A673 (cell line): ENCODE results near the gene PAX5. TPM values are rescaled to one million over a fixed set of nuclear protein-coding genes. Genes with fewer than 3 reads are reported as not detected.

Experiments
- BruUV-seq: library from RNA; stranded (reverse); fragments of 400-500 nt; replicated peaks from 2 replicates; lab custom pipeline; 2021; lab: Mats Ljungman, UMichigan
- CTCF ChIA-PET: fragments of 300-600 bp; sonication (Branson Sonifier 250); formaldehyde crosslinking; loops from one replicate; lab custom pipeline; 2022; ENCODE audit warnings: antibody characterized with exemption; lab: Charles Lee
- POLR2A ChIA-PET: fragments of 300-600 bp; sonication (Branson Sonifier 250); formaldehyde crosslinking; loops from one replicate; lab custom pipeline; 2022; ENCODE audit warnings: antibody characterized with exemption; ENCODE audit not compliant: low non-redundant PET; lab: Charles Lee
- DNase-seq: peaks from one replicate; pipeline ENCODE4 v3.0.0-alpha.2; 2015; ENCODE audit warnings: low spot score
- H3K27ac ChIP-seq: fragments of 200-600 bp; sonication (generic); 2 replicates; pipeline ENCODE4 v1.5.1; 2016; ENCODE audit warnings: mixed run types, low read depth, mild to moderate bottlenecking, mixed read lengths, antibody characterized with exemption, low read length; ENCODE audit not compliant: poor library complexity, severe bottlenecking
- H3K27me3 ChIP-seq: fragments of 200-600 bp; sonication (generic); replicated peaks from 2 replicates; pipeline ENCODE4 v1.6.1; 2017; ENCODE audit warnings: mixed run types, low read depth, mild to moderate bottlenecking, mixed read lengths, antibody characterized with exemption, low read length; ENCODE audit not compliant: insufficient read depth, poor library complexity
- H3K36me3 ChIP-seq: fragments of 200-600 bp; sonication (generic); 2 replicates; pipeline ENCODE4 v1.6.1; 2016; ENCODE audit warnings: mixed run types, mild to moderate bottlenecking, mixed read lengths, antibody characterized with exemption, low read length; ENCODE audit not compliant: insufficient read depth, poor library complexity, severe bottlenecking
- H3K4me1 ChIP-seq: fragments of 200-600 bp; sonication (generic); 2 replicates; pipeline ENCODE4 v1.6.1; 2017; ENCODE audit warnings: mixed run types, mild to moderate bottlenecking, mixed read lengths, antibody characterized with exemption, low read length; ENCODE audit not compliant: insufficient read depth, poor library complexity, severe bottlenecking
- H3K4me3 ChIP-seq: fragments of 200-600 bp; sonication (generic); 2 replicates; pipeline ENCODE4 v1.5.1; 2016; ENCODE audit warnings: low read depth, mixed run types, mild to moderate bottlenecking, mixed read lengths, low read length; ENCODE audit not compliant: poor library complexity, severe bottlenecking
- H3K9me3 ChIP-seq: fragments of 200-600 bp; sonication (generic); 2 replicates; pipeline ENCODE4 v1.6.1; 2016; ENCODE audit warnings: mixed run types, low read depth, mild to moderate bottlenecking, mixed read lengths, antibody characterized with exemption, low read length; ENCODE audit not compliant: poor library complexity, severe bottlenecking
- EZH2 ChIP-seq: fragments of 200-600 bp; sonication (generic); IDR thresholded peaks from 2 replicates; pipeline ENCODE4 v1.6.1; 2017; ENCODE audit warnings: borderline replicate concordance, low read depth, mild to moderate bottlenecking, mixed read lengths, antibody characterized with exemption, low read length; ENCODE audit not compliant: poor library complexity, severe bottlenecking
- intact Hi-C: fragments of 100-400 bp; cut with micrococcal nuclease; formaldehyde crosslinking; loops from one replicate; pipeline ENCODE4 v1.10.0; 2022; ENCODE audit not compliant: unreplicated experiment
- total RNA-seq: library from RNA; stranded (reverse); gene quantifications from 2 replicates; pipeline ENCODE4 v1.2.3, GENCODE V29; 2021
- TF ChIP-seq, protein P1 (sequence below): fragments of 300-800, 200-600 bp; sonication (generic); conservative IDR thresholded peaks from 2 replicates; pipeline ENCODE4 v1.5.1; 2017; ENCODE audit warnings: low read depth, mild to moderate bottlenecking, antibody characterized with exemption, low read length, moderate library complexity, mixed read lengths

PAX5 gene
- total RNA-seq, 1 experiment from 2014 or later, result 5.5 TPM

- no peaks in the 10 kb centered on the region for H3K27me3 ChIP-seq
- no peak for DNase-seq
- intact Hi-C loops, result no loop called here
- H3K27ac ChIP-seq, result no peak overlapping the region
- TF ChIP-seq, protein P1, sequence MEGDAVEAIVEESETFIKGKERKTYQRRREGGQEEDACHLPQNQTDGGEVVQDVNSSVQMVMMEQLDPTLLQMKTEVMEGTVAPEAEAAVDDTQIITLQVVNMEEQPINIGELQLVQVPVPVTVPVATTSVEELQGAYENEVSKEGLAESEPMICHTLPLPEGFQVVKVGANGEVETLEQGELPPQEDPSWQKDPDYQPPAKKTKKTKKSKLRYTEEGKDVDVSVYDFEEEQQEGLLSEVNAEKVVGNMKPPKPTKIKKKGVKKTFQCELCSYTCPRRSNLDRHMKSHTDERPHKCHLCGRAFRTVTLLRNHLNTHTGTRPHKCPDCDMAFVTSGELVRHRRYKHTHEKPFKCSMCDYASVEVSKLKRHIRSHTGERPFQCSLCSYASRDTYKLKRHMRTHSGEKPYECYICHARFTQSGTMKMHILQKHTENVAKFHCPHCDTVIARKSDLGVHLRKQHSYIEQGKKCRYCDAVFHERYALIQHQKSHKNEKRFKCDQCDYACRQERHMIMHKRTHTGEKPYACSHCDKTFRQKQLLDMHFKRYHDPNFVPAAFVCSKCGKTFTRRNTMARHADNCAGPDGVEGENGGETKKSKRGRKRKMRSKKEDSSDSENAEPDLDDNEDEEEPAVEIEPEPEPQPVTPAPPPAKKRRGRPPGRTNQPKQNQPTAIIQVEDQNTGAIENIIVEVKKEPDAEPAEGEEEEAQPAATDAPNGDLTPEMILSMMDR, result no peak
- no peak for TF ChIP-seq EZH2
- H3K4me3 ChIP-seq, result no peak overlapping the region
- CTCF ChIA-PET, result no interaction called here
- H3K36me3 ChIP-seq, result no peaks in the 10 kb centered on the region
- BruUV-seq, result no TSS peak
- POLR2A ChIA-PET, result no interaction called here
- no peaks in the 10 kb centered on the region for H3K9me3 ChIP-seq
- no peaks in the 10 kb centered on the region for H3K4me1 ChIP-seq
These were observed 186.0 kb downstream of the PAX5 start for GRCh38 chr9:36847781-36848673.

DNA sequence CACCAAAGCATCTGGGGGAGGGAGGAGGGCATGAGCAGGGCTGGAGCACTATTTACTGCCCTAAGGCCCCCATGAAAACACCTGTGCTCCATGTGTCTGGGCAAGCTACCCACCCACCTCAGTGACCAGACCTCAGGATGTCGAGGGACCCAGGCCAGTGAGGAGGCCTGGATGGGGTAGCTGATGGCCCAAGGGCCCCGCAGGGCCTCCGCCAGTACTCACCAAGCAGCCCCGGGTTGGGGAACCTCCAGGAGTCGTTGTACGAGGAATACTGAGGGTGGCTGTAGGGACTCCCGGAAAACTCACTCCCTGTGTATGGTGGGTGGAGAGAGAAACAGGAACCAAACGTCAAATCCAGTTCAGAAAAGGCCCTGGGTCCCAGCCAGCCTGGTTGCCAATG is 187.4 kb downstream of the PAX5 start:
- Histone ChIP-seq H3K36me3 (no peaks in the 10 kb centered on the region), H3K4me3 (no peak overlapping the region), H3K27me3 (no peaks in the 10 kb centered on the region), H3K4me1 (no peaks in the 10 kb centered on the region), H3K27ac (no peak overlapping the region), H3K9me3 (no peaks in the 10 kb centered on the region)
- DNase-seq, result no peak
- POLR2A ChIA-PET, result no interaction called here
- CTCF ChIA-PET, result no interaction called here
- TF ChIP-seq, protein P1, result no peak
- TF ChIP-seq EZH2, result no peak
- no TSS peak for BruUV-seq
- intact Hi-C loops, result no loop called here

DNA sequence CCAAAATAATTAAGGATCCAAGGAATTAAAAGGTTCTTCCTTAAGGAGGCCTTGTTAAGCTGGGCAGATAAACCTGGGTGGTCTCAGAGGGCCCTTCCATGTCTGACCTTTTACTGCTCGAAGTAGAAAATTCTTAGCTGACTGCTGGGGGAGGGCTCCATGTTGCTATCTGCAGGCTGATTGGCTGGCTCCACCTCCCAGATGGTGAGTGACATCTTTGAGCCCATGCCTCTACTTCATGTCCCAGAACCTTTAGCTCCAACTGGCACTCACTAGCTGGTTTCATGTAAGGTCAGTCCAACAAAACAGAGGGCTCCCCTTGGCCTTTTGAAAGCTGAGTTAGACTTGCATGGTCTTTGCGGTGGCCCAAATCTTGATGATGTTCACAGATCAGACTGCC is 188.2 kb downstream of the PAX5 start:
- intact Hi-C loops, result no loop called here
- no peaks in the 10 kb centered on the region for H3K36me3 ChIP-seq

More for the DNA sequence above, 188.2 kb downstream of the PAX5 start:
- H3K9me3 ChIP-seq, result no peaks in the 10 kb centered on the region
- BruUV-seq, result no TSS peak
- H3K4me3 ChIP-seq, result no peak overlapping the region
- no peak overlapping the region for H3K27ac ChIP-seq
- TF ChIP-seq EZH2, result no peak
- TF ChIP-seq, protein P1, result no peak
- ChIA-PET CTCF (no interaction called here), POLR2A (no interaction called here)
- no peaks in the 10 kb centered on the region for H3K4me1 ChIP-seq
- no peak for DNase-seq
- H3K27me3 ChIP-seq, result no peaks in the 10 kb centered on the region
